HG03135 (cell line): ENCODE results near the gene TMEM240.
"Not testable (repeated sequence)": the region's sequence is repeated elsewhere in the genome, so short reads cannot be mapped to it uniquely, and the experiment has no call there.

Experiments used
- ATAC-seq: cut with Tn5 transposase; IDR thresholded peaks from one replicate; pipeline ENCODE4 v1.9.1; 2021; ENCODE audit warnings: mild to moderate bottlenecking, moderate library complexity; ENCODE audit not compliant: unreplicated experiment

Gene TMEM240

DNA sequence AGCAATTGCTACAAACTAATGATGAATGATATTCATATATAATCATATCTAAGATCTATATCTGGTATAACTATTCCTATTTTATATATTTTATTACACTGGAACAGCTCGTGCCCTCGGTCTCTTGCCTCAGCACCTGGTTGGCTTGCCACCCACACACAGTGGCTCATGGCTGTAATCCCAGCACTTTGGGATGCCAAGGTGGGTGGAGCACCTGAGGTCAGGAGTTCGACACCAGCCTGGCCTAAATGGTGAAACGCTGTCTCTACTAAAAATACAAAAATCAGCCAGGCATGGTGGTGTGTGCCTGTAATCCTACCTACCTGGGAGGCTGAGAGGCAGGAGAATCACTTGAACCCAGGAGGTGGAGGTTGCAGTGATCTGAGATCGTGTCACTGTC, 34.6 kb downstream of the TMEM240 start:
- ATAC-seq, result not testable (repeated sequence)

DNA sequence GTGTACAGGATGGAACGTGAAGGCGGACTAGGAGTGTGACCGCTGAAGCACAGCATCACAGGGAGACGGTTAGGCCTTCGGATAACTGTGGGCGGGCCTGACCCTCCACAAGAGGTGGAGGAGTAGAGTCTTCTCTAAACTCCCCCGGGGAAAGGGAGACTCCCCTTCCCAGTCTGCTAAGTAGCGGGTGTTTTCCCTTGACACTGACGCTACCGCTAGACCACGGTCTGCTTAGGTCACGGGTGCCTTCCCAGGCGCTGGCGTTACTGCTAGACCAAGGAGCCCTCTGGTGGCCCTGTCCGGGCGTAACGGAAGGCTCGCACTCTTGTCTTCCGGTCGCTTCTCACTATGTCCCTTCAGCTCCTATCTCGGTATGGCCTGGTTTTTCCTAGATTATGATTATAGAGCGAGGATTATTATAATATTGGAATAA, 35.0 kb downstream of the TMEM240 start:
- ATAC-seq, result not testable (repeated sequence)

DNA sequence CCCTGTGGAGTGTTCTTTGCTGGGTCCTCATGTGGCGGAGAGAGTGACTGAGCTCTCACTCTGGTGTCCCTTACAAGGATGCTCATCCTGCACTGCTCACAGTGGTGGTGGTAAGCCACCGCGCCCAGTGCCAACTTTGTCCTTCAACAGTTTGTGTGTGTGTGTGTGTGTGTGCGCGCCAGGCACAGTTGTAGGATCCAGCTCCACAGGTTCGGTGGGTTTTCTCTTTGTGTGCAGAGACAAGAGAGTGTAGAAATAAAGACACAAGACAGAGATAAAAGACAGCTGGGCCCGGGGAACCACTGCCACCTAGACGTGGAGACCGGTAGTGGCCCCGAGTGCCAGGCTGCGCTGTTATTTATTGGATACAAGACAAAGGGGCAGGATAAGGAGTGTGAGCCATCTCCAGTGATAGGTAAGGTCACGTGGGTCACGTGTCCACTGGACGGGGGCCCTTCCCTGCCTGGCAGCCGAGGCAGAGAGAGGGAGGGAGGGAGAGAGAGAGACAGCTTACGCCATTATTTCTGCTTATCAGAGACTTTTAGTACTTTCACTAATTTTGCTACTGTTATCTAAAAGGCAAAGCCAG, 35.6 kb downstream of the TMEM240 start:
- ATAC-seq, result not testable (repeated sequence)

DNA sequence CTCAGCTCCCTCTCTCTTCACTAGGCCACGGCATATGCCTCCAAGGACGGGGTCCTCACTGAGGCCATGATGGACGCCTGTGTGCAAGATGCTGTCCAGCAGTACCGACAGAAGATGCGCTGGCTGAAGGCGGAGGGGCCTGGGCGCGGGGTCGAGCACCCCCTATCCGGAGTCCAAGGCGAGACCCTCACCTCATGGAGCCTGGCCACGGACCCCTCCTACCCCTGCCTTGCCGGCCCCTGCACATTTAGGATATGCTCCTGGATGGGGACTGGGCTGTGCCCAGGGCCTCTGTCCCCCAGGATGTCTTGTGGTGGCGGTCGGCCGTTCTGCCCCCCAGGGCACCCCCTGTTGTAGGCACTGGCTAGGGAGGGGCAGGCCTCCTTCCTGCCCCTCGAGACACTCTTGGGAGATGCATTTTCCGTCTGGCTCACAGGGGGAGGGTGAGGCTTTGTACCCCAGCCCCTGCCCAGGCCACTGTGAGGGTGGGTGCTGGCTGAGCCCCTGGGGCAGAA, 44.9 kb downstream of the TMEM240 start:
- not testable (repeated sequence) for ATAC-seq

DNA sequence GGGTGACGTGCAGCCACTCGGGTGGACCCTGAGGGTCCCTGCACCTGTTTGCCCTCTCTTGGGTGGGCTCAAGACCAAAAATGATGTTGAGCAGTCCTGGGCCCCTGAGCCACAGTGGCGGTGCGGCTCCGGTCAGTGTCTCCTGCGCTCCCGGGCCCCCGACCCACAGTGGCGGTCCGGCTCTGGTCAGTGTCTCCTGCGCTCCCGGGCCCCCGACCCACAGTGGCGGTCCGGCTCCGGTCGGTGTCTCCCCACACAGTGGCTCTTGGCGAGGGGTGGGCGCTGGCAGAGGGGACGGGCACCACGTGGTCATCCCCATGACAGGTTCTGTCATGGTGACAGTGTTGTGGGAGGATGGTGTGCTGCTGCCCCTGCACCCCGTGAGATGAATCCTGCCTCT, 46.1 kb downstream of the TMEM240 start:
- not testable (repeated sequence) for ATAC-seq

DNA sequence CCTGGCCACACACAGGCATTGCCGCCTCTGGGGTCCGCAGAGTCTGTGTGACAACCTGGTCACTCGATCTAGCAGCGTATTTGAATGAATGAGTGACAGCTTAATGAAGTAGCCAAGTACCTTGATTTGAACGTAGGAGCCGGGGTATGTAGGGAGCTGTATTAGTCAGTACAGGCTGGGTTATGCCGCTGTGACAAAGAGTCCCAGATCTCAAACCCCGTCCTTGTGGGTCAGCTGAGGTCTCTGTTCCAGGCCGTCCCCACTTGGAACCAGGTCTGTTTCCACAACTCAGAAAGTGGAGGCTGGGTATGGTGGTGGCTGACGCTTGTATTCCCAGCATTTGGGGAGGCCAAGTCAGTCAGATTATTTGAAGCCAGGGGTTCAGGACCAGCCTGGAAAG, 48.8 kb downstream of the TMEM240 start:
- no peak for ATAC-seq

DNA sequence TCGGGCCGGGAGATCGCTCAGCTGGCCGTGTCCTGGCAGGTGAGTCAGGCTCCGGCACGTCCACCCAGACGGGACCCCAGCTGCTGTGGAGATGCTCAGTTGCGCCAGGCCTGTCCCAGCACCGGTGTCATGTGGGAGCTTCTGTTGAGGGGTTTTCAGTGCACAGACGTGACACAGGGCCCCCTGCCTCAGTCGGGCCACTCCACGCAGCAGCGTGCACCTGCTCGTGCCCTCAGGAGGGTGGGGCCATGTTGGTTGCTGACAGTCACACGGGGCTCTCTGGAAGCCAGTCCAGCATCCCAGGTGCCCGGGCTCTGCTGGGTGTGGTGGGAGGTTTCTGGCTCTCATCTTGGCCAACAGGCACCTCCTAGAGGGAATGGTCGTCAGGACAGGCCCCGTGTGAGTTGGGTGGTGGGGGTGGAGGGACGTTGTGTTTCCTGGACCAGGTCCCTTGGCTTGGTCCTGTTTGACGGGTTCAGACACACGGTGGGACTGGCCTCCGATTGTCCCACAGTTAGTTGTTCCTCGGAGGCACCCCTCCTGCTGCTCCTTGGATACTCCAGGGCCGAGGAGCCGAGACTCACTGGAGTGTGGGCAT, 49.7 kb downstream of the TMEM240 start:
- no peak for ATAC-seq

DNA sequence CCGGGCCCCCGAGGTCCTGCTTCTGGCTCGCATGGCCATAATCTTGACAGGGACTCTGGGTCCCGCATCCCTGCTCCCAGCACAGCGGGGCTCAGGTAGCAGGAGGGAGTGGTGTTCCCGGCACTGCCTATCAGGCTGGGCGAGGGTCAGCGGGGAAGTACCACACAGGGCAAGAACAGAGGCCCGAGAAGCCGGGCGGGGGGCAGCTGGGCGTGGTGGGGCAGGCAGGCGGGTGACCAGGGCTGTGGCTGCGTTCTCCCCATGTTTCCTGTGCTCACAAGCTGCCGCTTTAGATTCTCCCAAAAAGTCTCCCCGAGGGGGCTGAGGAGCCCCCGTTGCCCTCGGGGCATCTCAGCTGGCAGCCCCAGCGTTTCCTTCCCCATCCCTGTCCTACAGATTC, 50.6 kb downstream of the TMEM240 start:
- no peak for ATAC-seq

DNA sequence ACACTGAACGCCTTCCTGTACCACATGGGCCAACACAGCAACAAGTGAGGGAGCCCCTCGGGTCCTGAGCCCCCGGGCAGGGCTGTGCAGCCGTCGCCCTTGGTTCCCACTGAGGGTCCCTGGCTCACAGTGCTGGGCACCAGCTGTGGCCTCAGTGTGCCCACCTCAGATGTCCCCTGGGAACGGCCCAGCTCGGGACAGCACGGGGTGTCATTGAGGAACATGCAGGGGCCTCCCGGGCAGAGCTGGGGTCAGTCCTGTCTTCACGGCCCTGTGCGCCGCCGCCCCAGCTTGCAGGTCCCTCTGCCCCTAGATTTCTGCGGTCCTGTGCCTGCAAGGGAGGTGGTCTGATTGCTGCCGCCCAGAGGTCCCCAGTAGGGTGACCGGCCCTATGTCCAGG, 51.2 kb downstream of the TMEM240 start:
- ATAC-seq, result no peak

DNA sequence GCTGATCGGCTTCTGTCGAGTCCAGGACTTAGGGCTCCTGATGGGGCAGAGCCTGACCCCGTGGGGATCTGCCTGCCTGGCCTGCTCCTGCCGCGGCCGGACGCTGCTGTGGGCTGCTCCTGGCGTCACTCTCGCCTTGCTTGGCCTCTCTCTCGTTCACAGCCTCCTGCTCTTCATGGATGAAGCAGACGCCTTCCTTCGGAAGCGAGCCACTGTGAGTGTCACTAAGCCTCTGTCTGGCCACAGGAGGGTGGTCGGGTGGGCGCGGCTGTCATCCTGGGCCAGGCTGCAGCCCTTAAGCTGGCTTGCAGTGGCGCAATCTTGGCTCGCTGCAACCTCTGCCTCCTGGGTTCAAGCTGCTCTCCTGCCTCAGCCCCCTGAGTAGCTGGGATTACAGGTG, 52.7 kb downstream of the TMEM240 start:
- ATAC-seq, result no peak

DNA sequence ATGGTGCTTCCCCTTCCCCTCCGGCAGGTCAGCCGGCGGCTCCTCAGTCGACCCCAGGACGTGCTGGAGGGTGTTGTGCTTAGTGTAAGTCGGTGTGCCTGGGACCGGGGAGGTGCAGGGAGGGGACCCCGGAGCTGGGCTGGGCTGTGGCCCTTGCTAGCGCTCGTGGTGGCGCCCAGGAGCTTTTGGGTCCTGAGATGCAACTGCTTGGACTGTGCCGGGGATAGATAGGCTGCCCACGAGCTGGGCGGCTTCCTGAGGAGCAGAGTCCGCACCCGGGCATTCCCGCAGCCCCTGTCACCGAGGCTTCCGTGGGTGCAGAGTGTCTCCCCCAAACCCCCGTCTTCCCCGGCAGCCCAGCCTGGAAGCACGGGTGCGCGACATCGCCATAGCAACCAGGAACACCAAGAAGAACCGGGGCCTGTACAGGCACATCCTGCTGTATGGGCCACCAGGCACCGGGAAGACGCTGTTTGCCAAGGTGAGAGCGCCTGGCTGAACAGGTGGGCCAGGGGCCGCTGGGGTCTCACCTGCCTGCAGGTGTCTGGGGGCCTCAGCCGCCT, 54.6 kb downstream of the TMEM240 start:
- ATAC-seq, result not testable (repeated sequence)

DNA sequence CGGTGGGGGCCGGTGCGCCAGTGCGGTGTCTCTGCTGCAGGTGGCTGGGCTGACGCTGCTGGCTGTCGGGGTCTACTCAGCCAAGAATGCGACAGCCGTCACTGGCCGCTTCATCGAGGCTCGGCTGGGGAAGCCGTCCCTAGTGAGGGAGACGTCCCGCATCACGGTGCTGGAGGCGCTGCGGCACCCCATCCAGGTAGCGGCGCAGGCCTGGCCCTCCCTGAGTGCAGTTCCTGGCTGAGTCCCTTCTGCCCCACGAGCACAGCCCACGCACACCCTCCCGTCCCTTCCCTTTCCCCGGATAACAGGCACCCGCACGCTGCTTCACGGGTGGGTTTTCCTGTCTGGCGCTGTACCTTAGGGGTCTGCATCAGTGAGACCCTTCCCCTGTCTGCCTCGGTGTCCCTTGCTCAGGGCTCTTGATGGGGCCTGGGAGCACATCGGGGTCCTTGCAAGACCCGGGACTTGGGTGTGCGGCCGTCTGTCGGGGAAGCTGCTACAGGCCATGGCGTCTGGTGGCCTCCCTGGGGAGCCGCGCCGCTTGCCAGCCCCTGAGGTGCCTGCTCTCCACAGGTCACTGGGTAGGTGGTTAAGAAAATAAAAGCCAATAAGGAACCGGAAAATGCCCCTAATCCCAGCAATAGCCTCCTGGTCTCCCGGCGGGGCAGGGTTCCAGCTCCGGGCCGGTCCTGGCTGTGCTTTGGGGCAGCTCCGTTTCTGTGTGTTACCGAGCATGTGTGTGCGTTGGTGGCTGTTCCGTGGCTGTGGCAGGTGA, 55.3 kb downstream of the TMEM240 start:
- ATAC-seq, result not testable (repeated sequence)
